Tibial nerve (tissue), 3 donors: ENCODE data around the gene SHPK.

ENCODE experiments used
- CTCF ChIP-seq, 5 experiments: fragments of 200-600 bp in 3 of 5; fragments of 450-650 bp in 2 of 5; sonication (generic) in 3 of 5; IDR thresholded peaks; one replicate each; pipeline ENCODE4 v1.5.1; 2016 to 2019; ENCODE audit warnings: antibody characterized with exemption in 5 of 5, mild to moderate bottlenecking in 3 of 5, moderate library complexity in 2 of 5
- POLR2A ChIP-seq, 2 donors: fragments of 450-650 bp; IDR thresholded peaks; one replicate each; pipeline ENCODE4 v1.6.1; 2017; ENCODE audit warnings: antibody characterized with exemption in 2 of 2, mild to moderate bottlenecking in 2 of 2, moderate library complexity in 2 of 2

- no peak for TF ChIP-seq CTCF (IDR thresholded peaks at IDR 0.05)
- no peak for TF ChIP-seq POLR2A (IDR thresholded peaks at IDR 0.05)
These were observed 69.5 kb downstream of the SHPK start for GRCh38 chr17:3566551-3566950.
